ELR (cell line): Measurements from ENCODE around the gene CFDP1.

Source experiments
- DNase-seq: peaks from one replicate; pipeline ENCODE4 v3.0.0-alpha.2; 2015; ENCODE audit warnings: low read depth

Gene CFDP1

GRCh38 chr16:75319513-75320411 is 113.5 kb downstream of the CFDP1 start:
- peak; percentile 93 for DNase-seq

- no peak for DNase-seq
These were observed 114.6 kb downstream of the CFDP1 start for GRCh38 chr16:75318737-75319136.

GRCh38 chr16:75317532-75317931 is 115.8 kb downstream of the CFDP1 start:
- DNase-seq: no peak

GRCh38 chr16:75317101-75317522 is 116.2 kb downstream of the CFDP1 start:
- DNase-seq: no peak

GRCh38 chr16:75315539-75316306 is 117.6 kb downstream of the CFDP1 start:
- no peak for DNase-seq

- DNase-seq: no peak
These were observed 120.4 kb downstream of the CFDP1 start for GRCh38 chr16:75312875-75313274.

- peak; percentile 15 for DNase-seq
These were observed 121.8 kb downstream of the CFDP1 start for GRCh38 chr16:75311383-75311938.

- DNase-seq: no peak
These were observed 122.8 kb downstream of the CFDP1 start for GRCh38 chr16:75310541-75310940.

- DNase-seq: no peak
These were observed 123.3 kb downstream of the CFDP1 start for GRCh38 chr16:75309899-75310430.

- DNase-seq: no peak
These were observed 124.1 kb downstream of the CFDP1 start for GRCh38 chr16:75309156-75309555.

- DNase-seq: no peak
These were observed 125.3 kb downstream of the CFDP1 start for GRCh38 chr16:75308011-75308410.

GRCh38 chr16:75307506-75307905 is 125.8 kb downstream of the CFDP1 start:
- DNase-seq: no peak

GRCh38 chr16:75306099-75306762 is 127.1 kb downstream of the CFDP1 start:
- peak; percentile 53 for DNase-seq

- peak; percentile 100 for DNase-seq
These were observed 127.8 kb downstream of the CFDP1 start for GRCh38 chr16:75305364-75306098.

GRCh38 chr16:75304521-75305363 is 128.6 kb downstream of the CFDP1 start:
- DNase-seq: peak; percentile 86

- no peak for DNase-seq
These were observed 131.5 kb downstream of the CFDP1 start for GRCh38 chr16:75301804-75302203.

- no peak for DNase-seq
These were observed 135.0 kb downstream of the CFDP1 start for GRCh38 chr16:75298267-75298666.

- no peak for DNase-seq
These were observed 136.7 kb downstream of the CFDP1 start for GRCh38 chr16:75296606-75297005.

GRCh38 chr16:75294773-75295459 is 138.4 kb downstream of the CFDP1 start:
- no peak for DNase-seq

- no peak for DNase-seq
These were observed 139.5 kb downstream of the CFDP1 start for GRCh38 chr16:75293772-75294171.
